GM23338 (cell line): ENCODE data around the gene KLHDC8A.
"Not testable (repeated sequence)": the region's sequence is repeated elsewhere in the genome, so short reads cannot be mapped to it uniquely, and the experiment has no call there.

Experiments used
- CREB1 ChIP-seq: fragments of 250-450 bp; sonication (Bioruptor Pico); IDR thresholded peaks from 2 replicates; pipeline ENCODE4 v1.5.0; 2020; ENCODE audit warnings: low read depth, mild to moderate bottlenecking, moderate library complexity
- CTCF ChIP-seq, 2 experiments: fragments of 200-600 bp in 1 of 2; sonication (generic) in 1 of 2; conservative IDR thresholded peaks; 2 replicates each; pipeline versions ENCODE4 v1.5.1 to v1.6.1; 2016 to 2017; ENCODE audit warnings: antibody characterized with exemption in 2 of 2, low read depth in 2 of 2, mild to moderate bottlenecking in 2 of 2, moderate library complexity in 1 of 2
- REST ChIP-seq: IDR thresholded peaks from one replicate; pipeline ENCODE4 v1.6.1; 2018; ENCODE audit warnings: antibody characterized with exemption; ENCODE audit not compliant: unreplicated experiment

- not testable (repeated sequence) for TF ChIP-seq CTCF (conservative IDR thresholded peaks at IDR 0.05; ENCODE audit: low read depth in 2 of 2); CREB1 (CRISPR knock-in tag); REST
Observed at GRCh38 chr1:205297546-205298177, 59.1 kb downstream of the KLHDC8A start.
